Loucy (cell line): ENCODE measurements around the gene CUX1.

ENCODE experiments used
- EZH2phosphoT487 ChIP-seq: fragments of 200-600 bp; IDR thresholded peaks from 2 replicates; pipeline ENCODE4 v1.6.1; 2018; ENCODE audit warnings: antibody characterized with exemption, mild to moderate bottlenecking, moderate library complexity, borderline replicate concordance
- TF ChIP-seq, protein P1 (sequence below): fragments of 200-600 bp; sonication (generic); conservative IDR thresholded peaks from 2 replicates; pipeline ENCODE4 v1.5.1; 2014; ENCODE audit warnings: mild to moderate bottlenecking, antibody characterized with exemption, low read length

DNA sequence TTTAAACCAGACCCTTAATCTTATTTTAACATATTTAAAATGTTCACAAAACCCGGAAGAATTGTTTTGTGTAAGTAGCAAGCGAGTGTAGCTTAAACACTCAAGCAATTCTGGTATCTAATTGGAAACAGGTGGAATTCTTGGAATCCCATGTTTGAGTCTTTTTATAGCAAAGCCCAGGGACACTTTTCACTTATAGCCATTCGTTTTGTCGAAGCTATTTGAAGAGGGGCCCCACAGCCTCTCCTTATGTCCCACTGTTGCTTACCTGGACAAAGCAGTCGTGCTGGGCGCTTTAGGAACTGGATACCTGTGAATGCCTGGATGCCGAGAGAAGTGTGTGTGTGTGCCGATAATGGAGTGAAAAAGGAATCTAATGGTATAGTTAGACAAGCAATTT lies 3.3 kb downstream of the CUX1 start:
- TF ChIP-seq, protein P1, sequence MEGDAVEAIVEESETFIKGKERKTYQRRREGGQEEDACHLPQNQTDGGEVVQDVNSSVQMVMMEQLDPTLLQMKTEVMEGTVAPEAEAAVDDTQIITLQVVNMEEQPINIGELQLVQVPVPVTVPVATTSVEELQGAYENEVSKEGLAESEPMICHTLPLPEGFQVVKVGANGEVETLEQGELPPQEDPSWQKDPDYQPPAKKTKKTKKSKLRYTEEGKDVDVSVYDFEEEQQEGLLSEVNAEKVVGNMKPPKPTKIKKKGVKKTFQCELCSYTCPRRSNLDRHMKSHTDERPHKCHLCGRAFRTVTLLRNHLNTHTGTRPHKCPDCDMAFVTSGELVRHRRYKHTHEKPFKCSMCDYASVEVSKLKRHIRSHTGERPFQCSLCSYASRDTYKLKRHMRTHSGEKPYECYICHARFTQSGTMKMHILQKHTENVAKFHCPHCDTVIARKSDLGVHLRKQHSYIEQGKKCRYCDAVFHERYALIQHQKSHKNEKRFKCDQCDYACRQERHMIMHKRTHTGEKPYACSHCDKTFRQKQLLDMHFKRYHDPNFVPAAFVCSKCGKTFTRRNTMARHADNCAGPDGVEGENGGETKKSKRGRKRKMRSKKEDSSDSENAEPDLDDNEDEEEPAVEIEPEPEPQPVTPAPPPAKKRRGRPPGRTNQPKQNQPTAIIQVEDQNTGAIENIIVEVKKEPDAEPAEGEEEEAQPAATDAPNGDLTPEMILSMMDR, result no peak
- no peak for TF ChIP-seq EZH2phosphoT487
